Colonic mucosa (tissue), 4 donors: ENCODE measurements around the gene LUZP2. TPM values are rescaled to one million over a fixed set of nuclear protein-coding genes. Genes with fewer than 3 reads are reported as not detected.
"Not testable (repeated sequence)": the region's sequence is repeated elsewhere in the genome, so short reads cannot be mapped to it uniquely, and the experiment has no call there.

Source experiments
- DNase-seq: peaks from one replicate; pipeline ENCODE4 v3.0.0-alpha.2; 2020
- H3K27ac ChIP-seq: fragments of 200-600 bp; one replicate; pipeline ENCODE4 v1.8.0; 2021
- H3K27me3 ChIP-seq: fragments of 200-600 bp; one replicate; pipeline ENCODE4 v1.8.0; 2021
- H3K36me3 ChIP-seq: fragments of 200-600 bp; one replicate; pipeline ENCODE4 v1.8.0; 2021
- H3K4me1 ChIP-seq: fragments of 200-600 bp; one replicate; pipeline ENCODE4 v1.8.0; 2021; ENCODE audit warnings: mild to moderate bottlenecking
- H3K4me3 ChIP-seq: fragments of 200-600 bp; one replicate; pipeline ENCODE4 v1.8.0; 2021
- H3K9ac ChIP-seq, 2 donors: one replicate each; pipeline ENCODE4 v1.7.0; 2013; ENCODE audit warnings: control low read depth in 2 of 2, low read depth in 2 of 2, low read length in 2 of 2
- H3K9me3 ChIP-seq: fragments of 200-600 bp; one replicate; pipeline ENCODE4 v1.8.0; 2021
- CTCF ChIP-seq: fragments of 200-600 bp; IDR thresholded peaks from one replicate; pipeline ENCODE4 v1.8.0; 2022; ENCODE audit warnings: antibody characterized with exemption, mild to moderate bottlenecking
- intact Hi-C: fragments of 100-400 bp; cut with DNase I; formaldehyde crosslinking; loops from one replicate; pipeline ENCODE4 v1.14.1; 2022
- total RNA-seq, 2 donors: library from RNA; stranded (reverse); fragmentation: NEBNext Ultra II Directional in 1 of 2; extraction: Animal tissue kit (Norgen Biotek cat#: 25700) in 1 of 2; gene quantifications; one replicate each; pipeline ENCODE4 v1.2.1, GENCODE V29; 2021
- donor health status: healthy.
- donor health status: DM: no; HTN: no; CAD: no.
- donor health status: DM: no; HTN: no; CAD: no.

LUZP2 gene
- total RNA-seq, 2 donors from 2014 or later = 0.57 to 1.3 TPM

GRCh38 chr11:24886880-24887619 is 390.2 kb downstream of the LUZP2 start:
- H3K9ac ChIP-seq = no peak overlapping the region
- no peak overlapping the region for H3K27ac ChIP-seq
- H3K9me3 ChIP-seq = no peaks in the 10 kb centered on the region
- no peak for DNase-seq
- no peak for TF ChIP-seq CTCF
- H3K36me3 ChIP-seq = no peaks in the 10 kb centered on the region
- H3K27me3 ChIP-seq = no peaks in the 10 kb centered on the region
- no peak overlapping the region for H3K4me3 ChIP-seq
- intact Hi-C loops = no loop called here
- no peaks in the 10 kb centered on the region for H3K4me1 ChIP-seq

DNA sequence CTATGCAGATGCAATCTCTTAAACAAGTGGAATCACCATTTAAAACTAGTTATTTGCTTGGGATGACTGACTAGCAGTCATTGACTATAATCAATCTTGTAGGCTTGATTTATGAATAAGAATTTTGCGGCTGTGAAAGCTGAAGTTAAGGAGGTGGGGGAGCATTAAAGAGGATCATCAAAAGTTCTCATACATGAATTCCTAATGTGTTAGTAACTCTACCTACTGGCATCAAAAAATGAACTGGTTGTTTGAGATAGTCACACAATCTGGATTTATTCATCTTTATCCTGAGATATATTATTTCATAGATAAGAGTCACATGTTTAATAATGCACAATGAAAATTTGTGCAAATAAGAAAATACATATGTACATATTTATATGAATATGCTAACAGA is 393.6 kb downstream of the LUZP2 start:
- H3K9me3 ChIP-seq = no peaks in the 10 kb centered on the region
- no peak for DNase-seq
- no peak overlapping the region for H3K9ac ChIP-seq
- no peaks in the 10 kb centered on the region for H3K27me3 ChIP-seq
- no peak overlapping the region for H3K27ac ChIP-seq
- intact Hi-C loops = no loop called here
- no peak for TF ChIP-seq CTCF
- no peak overlapping the region for H3K4me3 ChIP-seq
- no peaks in the 10 kb centered on the region for H3K4me1 ChIP-seq
- no peaks in the 10 kb centered on the region for H3K36me3 ChIP-seq

DNA sequence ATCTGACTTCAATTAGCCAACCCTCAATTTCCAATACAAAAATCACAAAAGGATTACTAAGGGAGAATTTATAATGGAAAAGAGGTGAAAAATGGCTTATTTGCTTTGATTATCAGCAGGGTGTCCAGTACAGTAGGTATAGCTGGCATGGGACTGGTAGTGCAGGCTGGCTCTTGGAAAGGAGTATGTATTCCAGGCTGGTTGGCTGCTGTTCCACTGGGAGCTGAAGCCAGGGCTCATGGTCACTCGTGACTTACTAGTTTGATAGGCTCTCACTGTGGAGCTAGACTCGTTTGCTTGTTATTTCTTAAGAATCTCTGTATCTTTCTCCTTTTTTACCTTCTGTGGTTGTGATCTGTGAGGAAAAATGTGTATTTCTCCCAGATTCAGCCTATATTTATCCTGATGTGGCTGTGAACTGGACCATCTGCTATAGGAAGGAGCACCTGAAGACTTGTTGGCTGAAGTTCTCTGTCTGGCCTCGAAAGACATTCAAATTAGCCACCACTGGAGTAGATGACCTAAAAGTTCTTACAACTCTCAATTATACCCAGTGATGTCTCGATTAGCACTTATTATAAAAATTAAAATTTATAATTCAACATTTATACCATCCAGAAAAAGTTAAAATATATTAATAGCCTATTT is 395.1 kb downstream of the LUZP2 start:
- DNase-seq, H3K27ac ChIP-seq, H3K36me3 ChIP-seq, H3K9ac ChIP-seq, H3K27me3 ChIP-seq, H3K4me3 ChIP-seq, intact Hi-C loops, H3K9me3 ChIP-seq, H3K4me1 ChIP-seq: not testable (repeated sequence)

GRCh38 chr11:24896118-24896835 is 399.4 kb downstream of the LUZP2 start:
- Histone ChIP-seq H3K36me3 (no peaks in the 10 kb centered on the region), H3K4me1 (no peaks in the 10 kb centered on the region), H3K27me3 (no peaks in the 10 kb centered on the region), H3K4me3 (no peak overlapping the region), H3K9ac (no peak overlapping the region), H3K9me3 (no peaks in the 10 kb centered on the region), H3K27ac (no peak overlapping the region)
- no peak for DNase-seq
- intact Hi-C loops = no loop called here
- TF ChIP-seq CTCF = no peak

DNA sequence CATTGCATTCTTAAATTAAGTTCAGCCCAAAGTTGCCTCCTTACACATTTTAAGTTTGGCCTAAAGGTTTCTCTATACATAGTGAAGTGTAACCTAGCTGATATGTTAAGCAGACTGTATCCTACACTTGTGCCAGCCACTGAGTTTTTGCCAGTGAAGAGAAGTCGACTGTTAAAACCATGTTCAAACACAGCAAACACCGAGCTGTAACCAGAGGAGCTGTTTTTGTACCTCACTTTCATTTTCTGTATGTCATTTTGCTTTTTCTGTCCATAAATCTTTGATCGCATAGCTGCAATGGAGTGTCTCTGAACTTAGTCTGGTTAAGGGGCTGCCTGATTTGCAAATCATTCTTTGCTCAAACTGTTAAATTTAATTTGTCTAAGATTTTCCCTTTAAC is 403.7 kb downstream of the LUZP2 start:
- no peak overlapping the region for H3K9ac ChIP-seq
- DNase-seq = no peak
- H3K27me3 ChIP-seq = no peaks in the 10 kb centered on the region
- H3K9me3 ChIP-seq = no peaks in the 10 kb centered on the region
- H3K4me3 ChIP-seq = no peak overlapping the region
- no peak overlapping the region for H3K27ac ChIP-seq
- no peaks in the 10 kb centered on the region for H3K4me1 ChIP-seq
- intact Hi-C loops = no loop called here
- TF ChIP-seq CTCF = no peak
- H3K36me3 ChIP-seq = no peaks in the 10 kb centered on the region
